ENCODE data around the gene UBE4B. TPM values are rescaled to one million over a fixed set of nuclear protein-coding genes. Genes with fewer than 3 reads are reported as not detected.
A peak's percentile ranks its signal among the peaks of the same experiment; 100 is the strongest.
"Not testable (repeated sequence)": the region's sequence is repeated elsewhere in the genome, so short reads cannot be mapped to it uniquely, and the experiment has no call there.

The UBE4B gene
- total RNA-seq, 1 donor from 2014 or later: 80.3 TPM

GRCh38 chr1:10103193-10103592 is 70.4 kb downstream of the UBE4B start:
- no peaks in the 10 kb centered on the region for H3K27me3 ChIP-seq (ENCODE audit: low read depth)
- no peaks in the 10 kb centered on the region for H3K9me3 ChIP-seq (replicated peaks)
- DNase-seq: no peak
- no peak overlapping the region for H3K27ac ChIP-seq (replicated peaks)
- H3K4me3 ChIP-seq: no peak overlapping the region
- peaks cover 88% of the 10 kb centered on the region for H3K36me3 ChIP-seq
- peaks cover 29% of the 10 kb centered on the region for H3K4me1 ChIP-seq
- no peak for TF ChIP-seq CTCF (IDR thresholded peaks at IDR 0.05; ENCODE audit: borderline replicate concordance)
- intact Hi-C loops (cut with micrococcal nuclease): no loop called here

GRCh38 chr1:10104834-10105233 is 72.1 kb downstream of the UBE4B start:
- H3K27me3 ChIP-seq (ENCODE audit: low read depth): no peaks in the 10 kb centered on the region
- no peak for DNase-seq
- H3K4me3 ChIP-seq: no peak overlapping the region
- peaks cover 45% of the 10 kb centered on the region for H3K4me1 ChIP-seq
- peak overlapping the region; percentile 85 for H3K27ac ChIP-seq (replicated peaks)
- H3K9me3 ChIP-seq (replicated peaks): no peaks in the 10 kb centered on the region
- H3K36me3 ChIP-seq: peaks cover 73% of the 10 kb centered on the region
- TF ChIP-seq CTCF (IDR thresholded peaks at IDR 0.05; ENCODE audit: borderline replicate concordance): no peak
- intact Hi-C loops (cut with micrococcal nuclease): no loop called here

- Histone ChIP-seq H3K27ac (replicated peaks) (peak overlapping the region; percentile 85), H3K4me1 (peaks cover 45% of the 10 kb centered on the region), H3K4me3 (no peak overlapping the region), H3K36me3 (peaks cover 66% of the 10 kb centered on the region), H3K27me3 (ENCODE audit: low read depth) (no peaks in the 10 kb centered on the region), H3K9me3 (replicated peaks) (no peaks in the 10 kb centered on the region)
- DNase-seq: peak; percentile 36
- TF ChIP-seq CTCF (IDR thresholded peaks at IDR 0.05; ENCODE audit: borderline replicate concordance): no peak
- intact Hi-C loops (cut with micrococcal nuclease): no loop called here
Observed at GRCh38 chr1:10105484-10105883, 72.7 kb downstream of the UBE4B start.

- peaks cover 45% of the 10 kb centered on the region for H3K4me1 ChIP-seq
- DNase-seq: no peak
- intact Hi-C loops (cut with micrococcal nuclease): no loop called here
- H3K27ac ChIP-seq (replicated peaks): peak overlapping the region; percentile 85
- H3K9me3 ChIP-seq (replicated peaks): no peaks in the 10 kb centered on the region
- H3K36me3 ChIP-seq: peaks cover 59% of the 10 kb centered on the region
- H3K4me3 ChIP-seq: no peak overlapping the region
- TF ChIP-seq CTCF (IDR thresholded peaks at IDR 0.05; ENCODE audit: borderline replicate concordance): no peak
- no peaks in the 10 kb centered on the region for H3K27me3 ChIP-seq (ENCODE audit: low read depth)
Observed at GRCh38 chr1:10106241-10106640, 73.5 kb downstream of the UBE4B start.

GRCh38 chr1:10106756-10107475 is 74.2 kb downstream of the UBE4B start:
- TF ChIP-seq CTCF (IDR thresholded peaks at IDR 0.05; ENCODE audit: borderline replicate concordance): no peak
- DNase-seq: no peak
- H3K27ac ChIP-seq (replicated peaks): peak overlapping the region; percentile 85
- intact Hi-C loops (cut with micrococcal nuclease): no loop called here
- H3K27me3 ChIP-seq (ENCODE audit: low read depth): no peaks in the 10 kb centered on the region
- H3K4me1 ChIP-seq: peaks cover 45% of the 10 kb centered on the region
- peaks cover 54% of the 10 kb centered on the region for H3K36me3 ChIP-seq
- no peaks in the 10 kb centered on the region for H3K9me3 ChIP-seq (replicated peaks)
- H3K4me3 ChIP-seq: no peak overlapping the region

GRCh38 chr1:10107476-10107847 is 74.7 kb downstream of the UBE4B start:
- Histone ChIP-seq H3K27ac (replicated peaks) (peak overlapping the region; percentile 85), H3K4me1 (peaks cover 45% of the 10 kb centered on the region), H3K36me3 (peaks cover 49% of the 10 kb centered on the region)
- H3K9me3 ChIP-seq (replicated peaks); DNase-seq; H3K27me3 ChIP-seq (ENCODE audit: low read depth); H3K4me3 ChIP-seq; intact Hi-C loops (cut with micrococcal nuclease): not testable (repeated sequence)
